ENCODE data around the gene CP.
"Not testable (repeated sequence)": the region's sequence is repeated elsewhere in the genome, so short reads cannot be mapped to it uniquely, and the experiment has no call there.

Gene CP

DNA sequence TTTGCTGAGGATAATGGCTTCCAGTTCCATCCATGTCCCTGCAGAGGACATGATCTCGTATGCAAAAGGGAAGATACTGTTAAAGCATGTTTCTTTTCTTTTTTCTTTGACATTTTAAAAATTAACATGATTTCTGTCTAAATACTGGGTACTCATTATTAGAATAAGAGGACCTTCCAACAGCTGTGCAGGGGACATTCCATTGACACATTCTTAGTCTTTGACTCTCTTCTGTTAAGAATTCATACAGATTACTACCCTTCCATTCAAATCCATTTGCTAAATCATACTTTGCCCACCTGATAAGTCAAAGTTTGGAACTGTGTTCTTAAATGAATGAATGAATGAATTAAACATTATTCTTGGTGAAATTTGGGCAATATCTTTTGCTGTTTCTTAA is 5.1 kb upstream of the CP start:
- no peak for DNase-seq

GRCh38 chr3:149224736-149225594 is 3.3 kb upstream of the CP start:
- peak; percentile 70 for DNase-seq

GRCh38 chr3:149223461-149223820 is 1.8 kb upstream of the CP start:
- DNase-seq, result no peak

DNA sequence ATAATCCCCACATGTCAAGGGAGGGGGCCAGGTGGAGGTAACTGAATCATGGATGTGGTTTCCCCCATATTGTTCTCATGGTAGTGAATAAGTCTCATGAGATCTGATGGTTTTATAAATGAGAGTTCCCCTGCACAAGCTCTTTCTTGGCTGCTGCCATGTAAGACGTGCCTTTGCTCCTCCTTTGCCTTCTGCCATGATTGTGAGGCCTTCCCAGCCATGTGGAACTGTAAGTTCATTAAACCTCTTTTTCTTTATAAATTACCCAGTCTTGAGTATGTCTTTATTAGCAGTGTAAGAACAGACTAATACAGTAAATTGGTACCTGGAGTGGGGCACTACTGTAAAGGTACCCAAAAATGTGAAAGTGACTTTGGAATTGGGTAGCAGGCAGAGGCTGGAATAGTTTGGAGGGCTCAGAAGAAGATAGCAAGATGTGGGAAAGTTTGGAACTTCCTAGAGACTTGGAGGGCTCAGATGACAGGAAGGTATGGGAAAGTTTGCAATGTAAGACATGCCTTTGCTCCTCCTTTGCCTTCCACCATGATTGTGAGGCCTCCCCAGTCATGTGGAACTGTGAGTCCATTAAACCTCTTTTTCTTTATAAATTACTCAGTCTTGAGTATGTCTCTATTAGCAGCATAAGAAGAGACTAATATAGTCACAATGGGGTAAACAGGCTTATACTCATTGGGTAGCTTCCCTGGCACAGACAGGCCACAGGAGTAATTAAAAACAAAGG is 2.1 kb downstream of the CP start:
- DNase-seq, result not testable (repeated sequence)

- no peak for DNase-seq
These were observed 4.3 kb downstream of the CP start for GRCh38 chr3:149217347-149217746.

GRCh38 chr3:149216193-149216869 is 5.3 kb downstream of the CP start:
- no peak for DNase-seq

- no peak for DNase-seq
These were observed 6.1 kb downstream of the CP start for GRCh38 chr3:149215515-149215914.

- no peak for DNase-seq
These were observed 6.9 kb downstream of the CP start for GRCh38 chr3:149214702-149215101.

DNA sequence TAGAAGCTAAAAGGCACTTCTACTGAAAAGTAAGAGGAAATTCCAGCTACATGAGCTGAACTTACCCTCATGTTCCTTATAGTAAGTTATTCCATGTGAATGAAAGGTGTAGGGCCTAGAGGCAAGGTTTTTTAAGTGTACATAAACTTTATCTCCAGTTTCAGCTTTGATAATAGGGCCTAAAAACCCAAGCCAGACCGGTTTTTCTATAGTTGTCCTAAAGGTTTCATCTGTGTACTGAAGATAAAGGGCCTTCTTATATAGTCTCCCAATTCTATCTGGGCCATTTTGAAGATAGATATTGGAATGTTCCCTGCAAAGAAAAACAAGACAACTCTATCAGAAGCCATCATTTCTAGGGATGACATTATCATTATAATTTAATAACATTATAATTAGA is 9.2 kb downstream of the CP start:
- DNase-seq, result no peak

DNA sequence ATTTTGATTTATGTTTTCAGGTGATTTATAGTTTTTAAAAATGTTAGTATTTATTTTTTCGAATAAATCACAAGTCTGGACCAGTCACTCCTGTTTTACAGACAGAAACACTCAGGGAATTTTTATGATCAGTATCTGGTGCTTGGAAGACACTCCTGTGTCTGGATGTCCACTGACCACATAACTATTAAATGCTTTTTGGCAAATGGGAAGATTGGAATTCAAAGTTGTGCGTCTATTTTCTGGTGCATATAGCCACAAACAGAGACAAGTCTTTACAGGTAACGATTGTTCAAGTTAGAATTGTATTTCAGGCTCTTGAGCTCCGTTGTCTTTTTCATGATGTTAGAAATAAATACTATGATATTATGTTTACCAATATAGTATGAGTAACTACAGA is 12.2 kb downstream of the CP start:
- DNase-seq, result no peak

DNA sequence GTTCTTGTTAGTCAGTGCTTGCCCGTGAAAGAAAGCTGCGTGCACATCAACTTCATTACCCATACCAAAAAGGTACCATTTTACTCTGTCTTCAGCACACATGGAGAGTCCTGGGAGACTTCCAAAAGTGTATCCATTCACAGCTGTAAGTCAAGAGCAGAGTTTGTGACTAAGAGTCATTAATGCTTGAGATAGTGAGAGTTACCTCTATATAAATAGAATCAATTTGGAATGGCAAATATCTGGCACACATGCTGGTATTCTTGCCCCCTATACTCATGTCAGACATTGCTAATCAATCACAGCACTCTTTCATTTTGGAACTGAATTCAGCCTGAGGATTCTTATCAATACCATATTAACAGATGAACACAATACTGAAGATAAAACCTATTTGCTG is 14.2 kb downstream of the CP start:
- no peak for DNase-seq

- DNase-seq, result no peak
These were observed 17.1 kb downstream of the CP start for GRCh38 chr3:149204390-149204991.

- no peak for DNase-seq
These were observed 17.9 kb downstream of the CP start for GRCh38 chr3:149203758-149204157.

DNA sequence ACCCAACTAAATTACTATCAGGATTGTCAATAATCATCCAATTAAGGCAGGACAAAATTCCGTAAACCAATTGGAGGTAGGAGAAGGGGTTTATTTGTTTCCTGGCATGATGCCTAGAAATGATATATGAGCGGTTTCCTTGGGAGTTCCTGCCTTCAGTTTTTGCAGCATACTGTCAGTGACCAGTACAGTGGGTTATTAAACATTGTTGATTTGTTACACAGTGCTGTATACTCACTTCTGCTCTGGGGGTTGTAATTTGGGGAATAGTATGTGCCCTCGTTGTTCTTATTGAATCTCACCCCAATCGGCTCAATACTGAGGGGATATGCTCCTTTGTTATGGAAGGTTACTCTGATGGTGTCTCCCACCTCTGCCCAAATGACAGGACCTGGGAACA is 22.2 kb downstream of the CP start:
- no peak for DNase-seq

DNA sequence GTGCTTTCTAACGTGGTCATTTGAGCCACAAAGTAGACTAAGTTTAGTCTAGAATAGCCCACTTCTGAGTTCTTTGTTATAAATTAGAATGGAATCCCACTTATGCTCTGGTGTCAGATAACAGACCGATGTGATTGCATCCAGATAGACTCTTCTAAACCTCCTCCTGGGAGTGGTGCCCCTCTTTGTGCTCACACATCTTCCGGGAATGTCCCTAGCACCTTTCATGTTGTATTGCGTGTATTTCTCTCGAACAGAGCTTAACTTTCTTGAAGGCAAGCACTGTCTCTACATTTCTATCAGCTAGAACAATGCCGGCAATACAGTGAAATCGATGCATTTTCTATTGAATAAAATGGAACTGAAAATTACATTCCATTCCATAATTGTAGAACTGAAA is 23.0 kb downstream of the CP start:
- peak; percentile 80 for DNase-seq

DNA sequence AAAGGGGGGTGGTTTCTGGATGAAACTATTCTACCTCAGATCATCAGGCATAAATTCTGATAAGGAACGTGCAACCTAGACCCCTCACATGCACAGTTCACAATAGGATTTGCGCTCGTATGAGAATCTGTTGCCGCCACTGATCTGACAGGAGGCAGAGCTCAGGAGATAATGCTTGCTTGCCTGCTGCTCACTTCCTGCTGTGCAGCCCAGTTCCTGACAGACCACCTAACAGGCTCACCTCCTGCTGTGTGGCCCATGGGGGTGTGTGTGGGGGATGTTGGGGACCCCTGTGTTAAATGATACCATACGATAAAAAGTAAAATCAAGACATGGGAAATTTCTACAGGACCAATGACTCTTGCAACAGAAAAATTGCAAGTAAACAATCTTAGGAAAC is 24.0 kb downstream of the CP start:
- peak; percentile 61 for DNase-seq

GRCh38 chr3:149196805-149197592 is 24.6 kb downstream of the CP start:
- DNase-seq, result not testable (repeated sequence)

DNA sequence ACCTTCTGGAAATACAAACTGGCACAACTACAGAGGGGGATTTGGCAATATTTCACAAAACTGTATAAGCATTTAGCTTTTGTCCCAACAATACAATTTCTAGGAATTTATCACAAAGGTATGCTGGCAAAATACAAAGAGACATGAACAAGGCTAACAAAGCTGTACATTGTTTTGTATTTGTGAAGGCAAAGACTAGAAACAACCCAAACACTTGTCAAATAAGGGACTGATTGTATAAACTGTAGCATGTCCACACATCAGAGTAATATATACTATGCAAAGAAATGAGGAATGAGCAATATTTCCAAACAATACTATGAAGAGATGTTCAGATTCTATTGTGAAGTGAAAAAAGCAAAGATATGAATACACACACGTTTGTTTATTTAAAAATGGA is 26.4 kb downstream of the CP start:
- DNase-seq, result no peak

- no peak for DNase-seq
These were observed 33.1 kb downstream of the CP start for GRCh38 chr3:149188494-149188893.

- no peak for DNase-seq
These were observed 34.9 kb downstream of the CP start for GRCh38 chr3:149186721-149187120.

DNA sequence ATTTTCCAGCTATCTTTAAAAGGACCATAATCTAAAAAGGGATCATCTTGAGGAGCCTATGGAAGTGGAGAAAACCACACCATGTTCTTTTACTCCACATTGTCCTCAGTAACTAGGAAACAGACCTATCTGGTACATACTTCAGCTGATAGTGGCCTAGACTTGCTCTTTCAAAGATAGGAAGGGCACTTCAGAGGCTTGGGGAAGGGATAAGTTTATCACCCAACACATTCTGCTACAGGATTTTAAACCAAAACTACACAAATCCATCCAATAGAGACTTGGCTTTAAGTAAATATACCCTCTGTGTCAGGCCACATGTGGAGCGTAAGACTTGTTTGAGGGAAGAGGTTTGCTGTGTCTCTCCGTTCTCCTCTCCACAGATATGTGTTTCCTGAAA is 35.4 kb downstream of the CP start:
- DNase-seq, result no peak

GRCh38 chr3:149181182-149181581 is 40.4 kb downstream of the CP start:
- no peak for DNase-seq

Measured in islet precursor cell (in vitro differentiated cells).